Measurements from ENCODE around the gene KCNMB2.

Gene KCNMB2

DNA sequence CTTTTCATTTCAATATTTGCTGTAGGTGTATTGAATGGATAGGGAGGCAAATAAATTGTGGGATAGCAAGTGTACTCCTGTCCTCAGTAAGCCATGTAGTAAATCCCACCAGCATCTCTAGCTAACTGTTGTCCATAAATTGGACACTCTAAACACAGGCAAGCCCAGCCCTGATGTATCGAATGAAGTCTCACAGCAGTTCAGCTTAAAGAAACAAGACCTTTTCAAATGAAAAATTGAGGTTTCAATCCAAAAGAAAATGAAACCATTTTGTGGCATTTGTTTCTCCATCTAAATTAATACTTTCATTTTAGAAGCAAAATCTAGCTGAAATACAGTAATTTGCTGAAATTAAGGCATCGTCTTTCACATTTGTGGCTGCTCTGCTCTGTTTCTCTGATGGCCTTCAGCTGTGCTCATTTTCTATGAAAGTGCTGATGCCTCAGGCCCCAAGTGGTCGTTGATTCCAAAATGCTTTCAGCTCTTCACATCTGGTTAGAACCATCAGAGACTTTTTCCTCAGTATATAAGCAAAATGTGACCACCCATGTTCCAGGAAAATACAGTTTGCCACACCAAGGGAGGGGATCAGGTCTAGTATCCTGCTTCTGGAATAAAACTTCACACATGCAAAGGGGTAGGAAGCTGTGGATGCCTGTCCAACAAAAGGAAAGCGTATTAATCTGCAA, 290.3 kb downstream of the KCNMB2 start:
- DNase-seq, result no peak

DNA sequence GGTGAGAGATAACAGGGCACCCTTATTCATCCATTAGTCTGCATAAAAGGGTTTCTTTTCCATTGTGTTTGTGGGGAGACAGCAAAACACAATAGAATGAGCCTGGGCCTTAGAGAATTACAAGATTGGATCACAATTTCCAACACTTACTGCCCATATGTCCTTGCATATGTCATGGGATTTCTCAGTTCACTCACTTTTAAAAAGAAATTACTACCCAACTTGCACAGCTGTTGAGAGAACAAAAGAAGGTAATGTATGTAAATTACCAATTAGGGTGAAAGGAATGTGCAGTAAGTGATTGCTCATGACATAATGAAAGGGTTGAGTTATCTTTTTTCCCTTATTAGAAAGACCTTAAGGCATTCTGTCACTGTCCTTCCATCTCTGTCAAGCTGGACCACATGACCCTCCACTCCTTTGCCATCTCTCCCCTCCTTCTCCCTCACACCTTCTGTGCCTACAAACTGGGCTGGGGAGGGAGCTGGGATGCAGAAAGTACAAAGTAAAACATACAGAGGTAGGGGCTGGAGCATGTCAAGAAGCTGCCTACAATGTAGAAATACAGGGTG, 291.1 kb downstream of the KCNMB2 start:
- DNase-seq, result no peak

DNA sequence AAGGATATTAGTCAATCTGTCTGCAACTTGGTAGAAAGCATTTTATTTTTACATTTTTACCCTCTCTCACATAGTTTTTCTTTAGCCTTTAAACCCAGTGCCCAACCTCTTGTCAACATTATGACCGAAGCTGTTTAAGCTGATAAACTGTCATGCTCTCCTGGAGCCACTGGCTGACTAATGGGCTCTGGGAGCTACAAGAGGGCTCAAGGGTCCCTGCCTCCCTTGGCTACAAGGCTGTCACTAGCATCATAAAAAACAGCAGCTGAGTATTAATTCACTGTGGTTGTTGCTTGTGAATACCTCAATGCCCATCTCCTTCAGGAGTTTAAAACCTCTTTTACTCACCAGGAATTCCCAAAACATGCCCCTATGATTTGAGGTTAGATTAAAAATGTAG, 297.5 kb downstream of the KCNMB2 start:
- DNase-seq, result no peak

DNA sequence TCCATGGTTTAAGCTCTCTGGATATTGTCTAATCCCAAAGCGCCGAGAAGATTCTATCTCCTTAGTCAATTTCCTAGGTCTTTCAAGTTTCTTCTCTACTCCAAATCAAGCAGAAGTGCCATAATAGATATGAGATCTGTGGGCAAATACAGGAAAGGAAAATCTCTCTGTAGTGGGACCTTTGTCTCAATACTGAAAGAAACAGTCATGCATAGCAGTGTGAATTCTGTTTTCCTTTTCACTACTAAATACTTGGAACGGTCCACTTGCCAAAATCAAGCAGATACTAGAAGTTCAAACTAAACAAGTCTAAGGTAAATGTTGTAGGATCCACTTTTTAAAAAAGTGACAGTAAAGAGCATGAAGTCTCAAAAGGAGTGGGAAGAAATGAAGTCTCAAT, 298.8 kb downstream of the KCNMB2 start:
- DNase-seq, result no peak

DNA sequence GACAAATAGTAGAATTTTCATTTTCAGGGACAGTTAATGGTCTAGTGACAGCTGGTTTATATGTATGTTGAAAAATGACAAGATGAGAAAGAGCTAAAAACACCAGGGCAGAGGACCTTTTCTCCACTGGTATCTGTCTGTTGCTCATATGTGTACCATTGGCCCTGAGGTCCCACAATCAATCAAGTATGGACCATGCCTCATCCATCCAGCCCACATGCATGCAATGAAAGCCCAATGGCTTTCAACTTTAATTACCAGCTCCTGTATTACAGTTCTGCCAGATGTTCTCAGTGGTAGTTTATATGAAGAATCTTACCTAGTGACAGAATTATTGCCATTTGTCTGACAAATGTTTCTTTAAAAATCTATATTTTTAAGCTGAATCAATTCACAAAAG, 301.3 kb downstream of the KCNMB2 start:
- no peak for DNase-seq

DNA sequence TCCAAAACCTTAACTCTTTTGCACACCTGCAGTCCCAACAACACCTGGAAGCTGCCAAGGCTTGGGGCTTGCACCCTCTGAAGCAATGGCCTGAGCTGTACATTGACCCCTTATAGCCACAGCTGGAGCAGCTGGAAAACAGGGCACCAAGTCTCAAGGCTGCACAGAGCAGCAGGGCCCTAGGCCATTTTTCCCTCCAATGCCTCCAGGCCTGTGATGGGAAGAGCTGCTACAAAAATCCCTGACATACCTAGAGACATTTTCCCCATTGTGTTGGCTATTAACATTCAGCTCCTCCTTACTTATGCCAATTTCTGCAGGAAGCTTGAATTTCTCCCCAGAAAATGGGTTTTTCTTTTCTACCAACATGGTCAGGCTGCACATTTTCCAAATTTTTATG, 304.4 kb downstream of the KCNMB2 start:
- no peak for DNase-seq

DNA sequence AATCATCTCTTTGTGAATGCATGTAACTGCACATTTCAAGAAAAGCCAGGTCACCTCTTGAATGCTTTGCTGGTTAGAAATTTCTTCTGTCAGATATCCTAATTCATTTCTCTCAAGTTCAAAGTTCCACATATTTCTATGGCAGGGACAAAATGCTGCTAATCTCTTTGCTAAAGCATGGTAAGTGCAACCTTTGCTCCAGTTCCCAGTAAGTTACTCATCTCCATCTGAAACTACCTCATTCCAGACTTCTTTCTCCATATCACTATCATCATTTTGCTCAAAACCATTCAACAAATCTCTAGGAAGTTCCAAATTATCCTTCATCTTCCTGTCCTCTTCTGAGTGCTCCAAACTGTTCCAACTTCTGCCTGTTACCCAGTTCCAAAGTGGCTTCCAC, 304.8 kb downstream of the KCNMB2 start:
- no peak for DNase-seq

DNA sequence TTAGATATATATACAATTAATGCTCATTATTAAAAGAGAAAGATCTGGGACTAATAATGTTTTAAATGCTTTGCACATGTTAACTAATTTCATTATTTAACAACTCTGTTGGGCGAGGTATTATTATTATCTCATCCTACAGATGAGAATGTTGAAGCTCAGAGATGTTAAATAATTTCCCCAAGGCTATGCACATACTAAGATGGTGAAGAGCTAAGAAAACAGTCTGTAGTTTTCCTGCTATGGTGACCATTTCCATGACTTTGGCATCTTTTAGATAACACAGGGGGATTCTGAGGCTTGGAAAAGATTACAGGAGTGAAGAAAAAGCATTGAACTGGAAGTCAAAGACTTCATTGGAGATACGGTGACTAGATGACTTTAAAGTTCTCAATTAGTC, 308.7 kb downstream of the KCNMB2 start:
- DNase-seq, result no peak

DNA sequence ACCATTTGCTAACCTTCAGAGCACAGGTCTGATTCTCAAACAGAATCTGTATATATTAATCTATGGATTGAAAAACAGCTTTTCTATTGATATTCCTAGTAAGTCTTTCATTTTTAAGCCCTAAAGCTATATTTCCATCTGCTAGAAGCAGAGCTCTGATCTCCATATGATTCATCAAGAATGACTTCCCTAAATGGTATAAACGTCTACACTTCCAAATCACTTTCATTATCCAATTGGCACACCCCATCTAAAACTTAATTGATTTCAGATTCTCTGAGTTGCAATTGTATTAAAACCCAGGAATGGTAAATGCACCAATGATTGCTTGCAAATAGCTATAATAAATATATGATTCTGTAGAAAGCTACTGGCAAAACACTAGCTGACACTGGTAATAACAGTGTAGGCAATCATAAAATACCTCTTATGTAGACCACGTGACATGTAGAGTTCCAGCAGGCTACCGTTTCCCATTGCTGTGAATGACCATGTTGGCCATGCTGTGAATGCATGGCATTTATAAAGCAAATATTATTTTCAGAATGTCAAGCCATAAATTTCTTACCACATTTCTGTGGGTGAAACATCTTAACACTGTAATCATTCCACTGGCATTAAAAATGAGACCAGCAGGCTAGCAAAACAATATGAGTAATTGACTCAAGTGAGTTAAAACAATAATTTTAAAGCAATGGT, 309.3 kb downstream of the KCNMB2 start:
- DNase-seq, result no peak

DNA sequence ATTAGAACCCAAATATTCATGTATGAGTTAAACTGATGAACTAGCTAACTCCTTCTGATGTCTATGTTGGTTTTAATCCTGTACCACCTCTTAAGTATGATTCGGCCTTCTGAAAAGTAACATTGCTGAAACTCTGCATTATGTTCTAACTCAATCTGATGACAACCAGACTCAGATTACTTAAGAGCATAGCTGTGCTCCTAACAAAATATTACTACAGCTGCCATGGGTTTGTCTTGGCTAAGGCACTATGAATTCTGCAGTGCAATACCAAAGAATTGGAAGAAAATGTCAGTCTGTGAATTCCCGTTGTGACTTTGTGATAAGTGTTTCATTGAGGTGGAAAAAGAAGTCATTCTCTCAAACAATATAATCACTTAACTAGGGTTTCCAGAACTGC, 311.0 kb downstream of the KCNMB2 start:
- no peak for DNase-seq

DNA sequence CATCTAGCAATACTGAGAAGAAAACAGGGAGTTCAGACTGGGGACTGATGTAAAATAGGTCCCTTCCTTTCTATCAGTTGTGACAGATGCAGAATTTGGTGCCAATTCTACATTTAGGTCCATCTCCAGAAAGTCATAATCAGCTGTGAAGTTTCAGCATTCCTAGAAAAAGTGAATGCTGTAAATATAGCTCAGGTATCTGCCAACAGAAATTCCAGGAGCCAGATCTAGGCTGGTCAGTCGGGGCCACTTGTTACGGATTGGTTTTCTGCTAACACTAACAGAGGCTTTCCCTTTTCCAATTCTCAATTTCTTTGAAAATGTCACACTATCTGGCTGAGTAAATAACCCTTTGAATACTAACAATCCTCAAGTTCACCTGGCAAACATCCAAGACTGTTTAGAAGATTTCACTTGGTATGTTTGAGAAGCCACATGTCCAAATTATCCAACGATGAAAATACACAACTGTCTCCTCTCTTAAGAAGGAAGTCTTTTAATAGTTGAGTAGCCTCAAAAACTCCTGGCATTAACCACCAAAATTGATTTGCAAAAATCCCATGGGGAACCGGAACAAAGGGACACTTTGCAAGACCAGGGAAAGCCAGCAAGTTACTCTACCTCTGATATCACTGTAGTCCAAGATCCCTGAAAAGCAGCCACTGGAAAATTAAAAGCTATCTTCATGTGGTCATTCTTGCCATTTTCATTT, 313.1 kb downstream of the KCNMB2 start:
- DNase-seq, result no peak

DNA sequence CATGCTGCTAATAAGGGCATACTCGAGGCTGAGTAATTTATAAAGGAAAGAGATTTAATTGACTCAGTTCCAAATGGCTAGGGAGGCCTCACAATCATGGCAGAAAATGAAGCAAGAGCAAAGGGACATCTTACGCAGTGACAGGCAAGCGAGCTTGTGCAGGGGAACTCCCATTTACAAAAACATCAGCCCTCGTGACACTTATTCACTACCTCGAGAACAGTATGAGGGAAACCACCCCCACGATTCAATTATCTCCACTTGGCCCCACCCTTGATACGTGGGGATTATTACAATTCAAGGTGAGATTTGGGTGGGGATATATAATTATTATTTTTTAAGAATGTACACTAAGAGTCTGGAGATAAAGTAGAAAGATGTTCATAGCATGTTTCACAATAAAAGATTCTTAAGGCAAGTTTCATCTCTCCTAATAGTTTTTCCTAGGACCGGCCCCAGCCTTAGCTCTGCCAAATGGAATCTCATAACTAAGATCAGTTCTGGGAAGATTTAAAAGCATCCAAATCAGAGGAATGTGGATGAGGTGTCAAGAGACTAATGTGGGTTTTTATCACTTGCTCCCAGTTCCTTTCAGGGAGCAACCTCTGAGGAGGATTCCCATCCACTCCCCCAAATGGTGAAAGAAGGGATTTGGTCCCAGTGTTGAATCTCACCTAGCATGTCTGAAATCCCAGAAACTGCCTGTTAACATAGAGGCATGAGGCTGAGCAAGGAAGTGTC, 314.4 kb downstream of the KCNMB2 start:
- DNase-seq, result no peak

DNA sequence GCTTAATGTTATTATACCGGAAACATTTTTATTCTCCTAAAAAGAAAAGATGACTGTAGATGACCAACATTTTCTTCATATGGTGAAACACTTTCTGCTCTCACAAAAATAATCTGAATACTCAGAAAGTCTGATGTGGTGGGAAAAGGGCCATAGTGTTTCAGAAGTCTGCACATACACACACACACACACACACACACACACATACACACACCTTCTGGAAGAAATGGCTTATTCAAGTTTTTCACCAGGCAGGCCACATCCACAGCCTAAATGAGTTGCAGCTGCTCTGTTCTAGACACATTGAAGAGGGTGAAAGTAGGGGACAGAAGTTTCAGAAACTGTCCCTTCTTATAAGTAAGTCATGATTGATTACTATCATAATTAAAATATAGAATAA, 315.3 kb downstream of the KCNMB2 start:
- DNase-seq, result no peak

DNA sequence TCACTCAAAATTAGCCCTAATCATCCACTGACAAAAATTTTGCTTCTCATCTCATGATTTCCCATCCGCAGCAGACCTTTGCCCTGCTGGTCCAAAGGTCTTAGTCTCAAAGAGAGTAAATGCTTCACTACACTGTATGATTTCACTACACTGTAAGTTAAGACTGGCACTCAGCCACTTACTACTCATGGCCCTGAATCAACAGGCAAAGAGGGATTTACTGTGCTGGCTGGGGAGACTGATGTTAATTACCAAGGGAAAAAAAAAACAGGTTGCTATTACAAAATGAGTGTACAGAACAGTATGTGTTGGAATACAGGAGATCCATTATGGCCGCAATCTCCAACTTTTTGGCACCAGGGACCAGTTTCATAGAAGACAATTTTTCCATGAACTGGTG, 320.6 kb downstream of the KCNMB2 start:
- no peak for DNase-seq

DNA sequence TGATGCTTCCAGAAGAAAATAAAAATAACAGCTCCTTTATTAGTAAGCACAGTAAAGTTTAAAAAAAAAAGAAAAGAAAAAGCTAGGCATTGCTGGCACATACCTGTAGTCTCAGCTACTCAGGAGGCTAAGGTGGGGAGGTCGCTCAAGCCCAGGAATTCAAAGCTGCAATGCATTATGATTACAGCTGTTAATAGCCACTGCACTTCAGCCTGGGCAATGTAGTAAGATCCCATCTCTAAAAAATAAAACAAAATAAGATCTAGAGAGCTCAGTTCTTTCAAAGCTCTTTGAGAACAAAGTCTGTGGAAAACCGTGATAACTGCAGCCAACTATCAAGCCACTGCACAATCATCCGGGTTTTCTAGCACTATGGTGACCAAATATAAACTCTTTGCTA, 323.1 kb downstream of the KCNMB2 start:
- no peak for DNase-seq

DNA sequence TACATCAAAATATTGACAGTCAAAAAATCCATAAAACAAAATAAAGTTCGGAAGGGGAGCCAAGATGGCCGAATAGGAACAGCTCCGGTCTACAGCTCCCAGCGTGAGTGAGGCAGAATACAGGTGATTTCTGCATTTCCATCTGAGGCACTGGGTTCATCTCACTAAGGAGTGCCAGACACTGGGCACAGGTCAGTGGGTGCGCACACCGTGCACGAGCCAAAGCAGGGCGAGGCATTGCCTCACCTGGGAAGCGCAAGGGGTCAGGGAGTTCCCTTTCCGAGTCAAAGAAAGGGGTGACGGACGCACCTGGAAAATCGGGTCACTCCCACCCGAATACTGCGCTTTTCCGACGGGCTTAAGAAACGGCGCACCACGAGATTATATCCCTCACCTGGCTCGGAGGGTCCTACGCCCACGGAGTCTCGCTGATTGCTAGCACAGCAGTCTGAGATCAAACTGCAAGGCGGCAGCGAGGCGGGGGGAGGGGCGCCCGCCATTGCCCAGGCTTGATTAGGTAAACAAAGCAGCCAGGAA, 323.7 kb downstream of the KCNMB2 start:
- peak; percentile 1 for DNase-seq

DNA sequence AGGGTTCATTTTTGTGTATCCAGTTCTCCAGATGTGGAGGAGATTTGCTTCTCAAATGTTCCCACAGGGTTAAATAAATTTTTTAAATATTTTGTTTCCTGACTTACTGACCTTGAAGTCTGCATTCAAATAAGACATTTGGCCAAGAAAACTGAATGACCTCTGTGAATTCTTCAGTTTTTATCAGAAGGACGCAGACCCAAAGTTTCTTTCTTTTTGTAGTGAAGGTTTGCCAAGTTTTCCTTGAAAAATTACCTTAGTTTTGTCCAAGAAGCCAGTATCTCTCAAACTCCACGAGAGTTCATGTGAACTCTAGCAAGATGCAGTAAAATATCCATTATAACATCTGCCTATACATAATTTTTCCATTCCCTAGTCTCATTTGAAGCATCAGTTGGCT, 332.4 kb downstream of the KCNMB2 start:
- DNase-seq, result no peak

DNA sequence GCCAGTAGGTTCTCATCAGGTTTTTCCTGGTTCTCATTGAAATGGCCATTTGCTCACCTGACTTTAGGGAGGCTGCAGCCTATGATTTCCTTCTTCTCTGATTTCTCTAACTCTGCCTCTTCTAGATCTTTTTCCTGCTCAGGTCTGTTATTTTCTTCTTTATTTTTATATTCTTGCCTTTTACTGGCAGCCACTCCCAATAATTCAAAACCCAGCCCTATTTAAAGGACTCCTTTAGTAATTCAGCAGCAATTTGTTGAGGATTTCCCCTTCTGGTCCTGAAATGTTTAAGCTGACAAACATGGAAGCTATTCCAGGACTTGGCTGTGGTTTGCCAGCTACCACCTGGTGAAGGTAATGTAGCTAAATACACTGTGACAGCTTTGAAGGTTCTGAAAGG, 333.8 kb downstream of the KCNMB2 start:
- no peak for DNase-seq

DNA sequence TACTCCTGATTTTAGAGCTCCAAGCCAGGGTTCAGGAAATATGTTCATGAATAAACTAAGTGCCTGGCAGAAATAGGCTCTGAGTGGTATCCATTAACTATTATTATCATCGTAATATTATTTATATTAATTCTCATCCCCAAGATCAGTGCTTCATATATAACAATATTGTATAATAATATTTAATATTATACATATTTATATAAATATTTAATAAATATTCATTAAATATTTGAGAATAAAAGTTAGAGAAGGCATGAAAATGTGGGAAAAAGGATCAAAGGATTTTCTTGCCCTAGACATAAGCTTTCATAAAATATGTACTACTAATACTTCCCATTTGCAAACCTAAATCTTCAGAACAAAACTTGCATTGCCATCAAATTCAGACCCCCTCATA, 338.9 kb downstream of the KCNMB2 start:
- DNase-seq, result no peak

DNA sequence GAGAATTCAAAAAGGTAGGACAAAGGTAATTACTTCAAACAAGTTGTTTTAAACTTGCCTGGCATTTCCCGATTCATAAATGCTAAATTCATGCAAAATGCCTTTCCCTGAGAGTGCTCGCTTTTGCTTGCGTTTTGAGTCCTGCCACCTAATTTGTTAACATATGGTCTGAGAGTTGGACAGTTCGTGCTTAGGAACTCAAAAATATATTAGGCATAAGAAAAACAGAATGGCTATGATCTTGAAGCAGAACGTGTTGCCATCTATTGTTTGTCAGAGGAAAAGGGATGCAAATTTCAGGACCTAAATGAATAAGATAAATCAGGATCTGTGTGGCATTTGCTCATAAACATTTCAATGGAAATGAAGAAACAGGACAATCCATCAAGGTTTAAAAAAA, 339.6 kb downstream of the KCNMB2 start:
- no peak for DNase-seq

DNA sequence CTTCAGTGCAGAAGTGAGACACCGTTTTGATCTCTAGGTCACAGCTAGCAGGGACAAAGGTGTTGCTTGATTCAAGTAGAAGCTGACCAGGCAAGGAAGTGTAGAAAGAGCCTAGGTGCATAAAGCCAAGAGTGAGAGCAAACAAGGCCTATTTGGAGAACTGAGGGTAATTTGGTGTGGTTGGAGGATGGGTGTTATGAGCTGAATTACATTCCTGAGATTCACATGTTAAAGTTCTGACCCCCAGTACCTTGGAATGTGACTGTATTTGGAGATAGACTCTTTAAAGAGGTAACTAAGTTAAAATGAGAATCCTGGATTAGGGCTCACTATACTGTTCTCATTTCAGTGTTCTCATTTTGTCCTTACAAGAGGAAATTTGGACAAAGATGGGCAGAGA, 344.0 kb downstream of the KCNMB2 start:
- DNase-seq, result no peak

Data from activated gamma-delta T cell (primary cell).